ENCODE data around the gene MAP4K2. TPM values are rescaled to one million over a fixed set of nuclear protein-coding genes. Genes with fewer than 3 reads are reported as not detected.

MAP4K2 gene
- total and polyA plus RNA-seq, 9 of the 15 experiments (the other 6 are each of a cell fraction or from before 2014, with no cell fraction given), result 0.13 to 14.5 (median 7.3) TPM

DNA sequence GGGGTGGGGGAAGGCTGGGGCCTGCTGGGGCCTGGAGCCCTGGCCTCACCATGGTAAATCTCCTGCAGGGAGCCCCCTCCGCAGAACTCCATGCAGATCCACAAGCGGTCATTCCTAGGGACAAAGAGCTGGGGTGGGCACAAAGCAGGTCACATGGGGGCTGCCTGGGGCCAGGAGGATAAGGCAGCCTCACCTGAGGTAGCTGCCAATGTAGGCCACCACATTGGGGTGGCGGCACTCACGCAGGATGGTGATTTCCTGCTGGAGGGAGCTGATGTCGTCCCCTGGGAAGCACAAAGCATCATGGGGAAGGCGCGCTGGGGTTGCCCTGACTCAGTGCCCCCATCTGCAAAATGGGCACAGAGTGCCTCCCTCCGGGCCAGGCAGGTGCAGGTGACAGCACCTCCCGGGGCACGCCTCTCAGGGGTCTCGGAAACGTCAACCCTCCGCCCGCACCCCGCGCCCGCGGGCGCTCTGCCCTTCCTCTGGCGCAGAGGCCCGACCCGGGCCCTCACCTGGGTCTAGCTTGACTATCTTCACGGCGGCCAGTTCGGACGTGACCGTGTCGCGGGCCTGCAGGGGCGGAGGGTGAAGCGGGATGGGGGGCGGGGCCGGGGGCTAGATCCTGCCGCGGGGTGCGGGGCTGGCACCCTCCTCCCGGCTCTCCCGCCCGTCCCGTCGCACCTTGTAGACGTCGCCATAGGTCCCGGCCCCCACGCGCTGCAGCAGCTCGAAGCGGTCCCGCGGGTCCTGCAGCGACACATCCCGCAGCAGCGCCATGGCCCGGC lies 450 bp downstream of the MAP4K2 start (continued):
- TF ChIP-seq ZBTB40 (IDR thresholded peaks at IDR 0.05) (no peak), ZBTB40 (CRISPR knock-in tag; IDR thresholded peaks at IDR 0.05) (no peak), NFRKB (IDR thresholded peaks at IDR 0.05; ENCODE audit: low read depth) (no peak), NKRF (IDR thresholded peaks at IDR 0.05; ENCODE audit: borderline replicate concordance) (no peak), DPF2 (IDR thresholded peaks at IDR 0.05) (no peak), MAZ (CRISPR knock-in tag; conservative IDR thresholded peaks at IDR 0.05 in 1 of 2, IDR thresholded peaks at IDR 0.05 in 1 of 2) (peak in 1 of 2 experiments; percentile 34; a peak in 1 of 4 replicates), CSDE1 (IDR thresholded peaks at IDR 0.05) (no peak)
- TF ChIP-seq, protein P1, sequence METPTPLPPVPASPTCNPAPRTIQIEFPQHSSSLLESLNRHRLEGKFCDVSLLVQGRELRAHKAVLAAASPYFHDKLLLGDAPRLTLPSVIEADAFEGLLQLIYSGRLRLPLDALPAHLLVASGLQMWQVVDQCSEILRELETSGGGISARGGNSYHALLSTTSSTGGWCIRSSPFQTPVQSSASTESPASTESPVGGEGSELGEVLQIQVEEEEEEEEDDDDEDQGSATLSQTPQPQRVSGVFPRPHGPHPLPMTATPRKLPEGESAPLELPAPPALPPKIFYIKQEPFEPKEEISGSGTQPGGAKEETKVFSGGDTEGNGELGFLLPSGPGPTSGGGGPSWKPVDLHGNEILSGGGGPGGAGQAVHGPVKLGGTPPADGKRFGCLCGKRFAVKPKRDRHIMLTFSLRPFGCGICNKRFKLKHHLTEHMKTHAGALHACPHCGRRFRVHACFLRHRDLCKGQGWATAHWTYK (CRISPR knock-in tag; IDR thresholded peaks at IDR 0.05), result no peak
- TF ChIP-seq, protein P2, sequence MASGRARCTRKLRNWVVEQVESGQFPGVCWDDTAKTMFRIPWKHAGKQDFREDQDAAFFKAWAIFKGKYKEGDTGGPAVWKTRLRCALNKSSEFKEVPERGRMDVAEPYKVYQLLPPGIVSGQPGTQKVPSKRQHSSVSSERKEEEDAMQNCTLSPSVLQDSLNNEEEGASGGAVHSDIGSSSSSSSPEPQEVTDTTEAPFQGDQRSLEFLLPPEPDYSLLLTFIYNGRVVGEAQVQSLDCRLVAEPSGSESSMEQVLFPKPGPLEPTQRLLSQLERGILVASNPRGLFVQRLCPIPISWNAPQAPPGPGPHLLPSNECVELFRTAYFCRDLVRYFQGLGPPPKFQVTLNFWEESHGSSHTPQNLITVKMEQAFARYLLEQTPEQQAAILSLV (tag; IDR thresholded peaks at IDR 0.05), result no peak

Measured in K562 (cell line).